ENCODE data around the gene FCN1.

Gene FCN1

DNA sequence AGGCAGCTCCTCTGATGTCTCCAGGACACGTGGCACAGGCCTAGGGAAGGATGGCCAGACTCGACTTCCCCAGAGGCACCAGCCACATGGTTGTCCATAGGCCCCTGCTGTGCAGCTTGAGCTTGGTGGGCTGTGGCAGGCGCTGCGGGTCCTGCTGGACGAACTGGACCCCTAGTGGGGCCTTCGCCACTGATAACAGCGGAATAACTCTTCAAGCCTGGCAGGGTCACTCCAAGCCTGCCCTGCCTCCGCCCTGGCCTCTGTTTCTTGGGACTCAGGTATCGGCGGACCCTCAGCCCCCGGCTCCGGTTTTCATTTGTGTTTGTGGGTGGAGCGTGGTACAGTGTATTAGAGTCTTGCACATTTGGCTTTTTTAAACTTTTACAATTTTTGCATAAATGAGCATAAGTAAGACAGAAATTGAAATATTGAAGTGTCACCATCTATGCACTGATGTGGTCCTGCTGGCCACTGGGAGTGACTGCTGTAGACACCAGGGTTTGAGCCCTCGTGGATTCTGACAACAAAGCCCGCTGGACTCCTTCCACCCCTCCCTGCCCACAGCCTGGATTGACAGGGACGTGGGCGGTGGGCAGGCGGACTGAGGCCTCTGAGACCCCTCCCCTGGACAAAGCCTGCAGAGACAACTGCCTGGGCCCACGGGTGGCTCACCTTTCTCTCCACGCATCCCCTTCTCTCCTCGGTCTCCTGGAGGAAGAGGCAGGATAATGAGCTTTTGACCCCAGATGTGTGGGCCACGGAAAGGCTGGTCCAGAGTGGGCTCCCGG is 3.8 kb downstream of the FCN1 start:
- no peak for DNase-seq (ENCODE audit: low spot score)

DNA sequence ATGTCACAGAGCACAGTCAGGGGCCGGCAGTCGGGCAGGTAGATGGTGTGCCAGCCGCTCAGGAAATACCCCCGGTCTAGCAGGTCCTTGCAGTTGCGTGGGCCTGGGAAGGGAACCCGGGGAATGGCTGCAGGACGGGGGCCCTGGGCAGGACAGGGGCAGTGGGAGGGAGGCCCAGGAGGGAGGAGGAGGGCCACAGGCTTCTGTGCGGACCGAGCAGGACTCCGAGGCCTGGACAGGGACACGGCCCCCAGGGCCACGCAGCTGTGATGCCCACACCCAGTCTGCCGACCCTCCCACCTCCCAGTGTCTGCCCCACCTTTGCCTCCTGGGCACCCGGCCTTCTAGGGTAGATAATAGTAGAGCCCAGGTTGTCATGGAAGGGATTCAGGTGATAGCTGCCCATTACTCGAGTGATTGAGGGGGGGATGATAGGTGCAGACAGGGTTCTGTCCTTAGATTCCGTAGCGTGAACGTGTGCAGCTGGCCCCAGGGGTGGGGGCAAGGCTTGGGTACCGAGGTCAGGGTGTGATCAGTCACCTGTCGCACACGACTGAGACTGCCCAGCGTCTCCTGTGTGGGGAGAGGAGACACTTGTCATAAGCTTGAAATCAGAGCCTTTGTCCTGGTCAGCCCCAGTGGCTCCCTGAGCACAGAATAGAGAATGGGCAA is 4.5 kb downstream of the FCN1 start:
- no peak for DNase-seq (ENCODE audit: low spot score)

DNA sequence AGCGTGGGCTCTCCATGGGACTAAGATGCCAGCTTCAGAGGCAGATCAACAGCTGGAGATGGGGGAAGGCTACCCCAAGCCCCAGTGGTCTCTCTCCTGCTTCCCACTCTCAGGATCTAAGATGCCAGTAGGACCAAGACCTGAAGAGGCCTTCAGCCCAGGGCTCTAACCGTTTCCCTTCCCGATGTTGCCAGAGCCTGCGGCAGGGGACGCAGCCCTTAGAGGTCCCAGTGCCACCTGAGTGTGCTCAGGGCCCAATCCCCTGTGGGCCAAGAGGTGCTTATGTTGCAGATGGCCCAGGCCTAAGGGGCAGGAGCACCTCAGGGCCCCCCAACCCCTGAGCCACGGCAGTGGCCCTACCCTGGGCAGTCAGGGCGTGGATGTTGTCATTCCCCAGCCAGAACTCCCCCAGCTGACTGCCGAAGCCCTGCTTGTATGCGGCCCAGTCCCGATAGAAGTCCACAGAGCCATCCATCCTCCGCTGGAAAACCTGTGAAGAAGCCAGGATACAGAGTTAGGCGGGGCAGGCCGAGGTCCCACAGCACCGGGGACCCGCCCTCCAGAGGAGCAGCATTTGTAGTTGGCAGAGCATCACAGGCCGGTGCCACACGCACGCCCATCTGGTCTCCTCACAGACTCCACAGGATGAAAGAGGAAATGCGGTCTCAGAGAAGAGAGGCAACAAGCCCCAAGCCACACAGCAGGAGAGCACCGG is 5.4 kb downstream of the FCN1 start:
- no peak for DNase-seq (ENCODE audit: low spot score)

DNA sequence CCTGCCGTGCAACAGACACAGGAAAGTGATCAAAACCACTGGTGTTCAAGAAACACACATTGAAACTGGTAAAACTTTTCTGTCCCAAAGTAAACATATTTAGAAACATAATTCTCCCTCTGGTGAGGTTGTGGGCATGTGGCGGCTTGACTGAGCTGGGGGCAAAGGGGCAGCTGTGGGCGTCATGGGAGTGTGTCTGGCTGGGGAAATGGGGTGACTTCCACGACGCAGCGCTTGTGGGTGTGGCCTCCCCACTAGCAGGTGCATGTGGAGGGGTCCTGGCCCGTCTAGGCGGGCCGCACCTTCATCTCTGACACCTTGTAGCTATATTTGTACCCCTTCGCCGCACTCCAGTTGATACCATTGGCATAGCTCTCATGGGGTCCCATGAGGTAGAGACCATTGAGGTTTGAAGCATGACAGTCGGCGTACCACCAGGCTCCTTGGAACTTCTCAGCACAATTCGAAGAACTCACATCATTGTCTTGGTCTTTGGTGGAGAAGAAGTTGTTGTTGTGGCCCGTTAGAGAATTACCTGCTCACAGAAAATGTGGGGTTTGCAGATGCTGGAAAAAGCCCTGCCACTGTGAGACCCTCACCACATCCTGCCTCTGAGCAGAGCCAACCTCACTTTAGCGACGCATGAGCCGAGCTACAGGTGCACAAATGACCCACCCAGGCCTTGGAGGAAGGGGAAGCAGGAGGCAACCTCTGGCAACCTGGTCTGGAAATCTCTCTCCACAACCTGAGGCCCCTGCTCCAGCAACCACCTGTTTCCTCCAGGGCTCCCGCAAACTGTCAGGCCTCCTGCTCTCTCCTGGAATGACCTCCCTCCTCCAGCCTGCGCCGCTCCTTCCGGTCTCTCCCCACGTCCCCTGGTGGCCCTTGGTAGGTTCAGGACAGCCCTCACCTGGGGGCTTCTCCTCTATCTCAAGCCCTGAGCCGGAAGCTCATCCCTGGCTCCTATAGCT is 7.9 kb downstream of the FCN1 start:
- DNase-seq (ENCODE audit: low spot score) = no peak

DNA sequence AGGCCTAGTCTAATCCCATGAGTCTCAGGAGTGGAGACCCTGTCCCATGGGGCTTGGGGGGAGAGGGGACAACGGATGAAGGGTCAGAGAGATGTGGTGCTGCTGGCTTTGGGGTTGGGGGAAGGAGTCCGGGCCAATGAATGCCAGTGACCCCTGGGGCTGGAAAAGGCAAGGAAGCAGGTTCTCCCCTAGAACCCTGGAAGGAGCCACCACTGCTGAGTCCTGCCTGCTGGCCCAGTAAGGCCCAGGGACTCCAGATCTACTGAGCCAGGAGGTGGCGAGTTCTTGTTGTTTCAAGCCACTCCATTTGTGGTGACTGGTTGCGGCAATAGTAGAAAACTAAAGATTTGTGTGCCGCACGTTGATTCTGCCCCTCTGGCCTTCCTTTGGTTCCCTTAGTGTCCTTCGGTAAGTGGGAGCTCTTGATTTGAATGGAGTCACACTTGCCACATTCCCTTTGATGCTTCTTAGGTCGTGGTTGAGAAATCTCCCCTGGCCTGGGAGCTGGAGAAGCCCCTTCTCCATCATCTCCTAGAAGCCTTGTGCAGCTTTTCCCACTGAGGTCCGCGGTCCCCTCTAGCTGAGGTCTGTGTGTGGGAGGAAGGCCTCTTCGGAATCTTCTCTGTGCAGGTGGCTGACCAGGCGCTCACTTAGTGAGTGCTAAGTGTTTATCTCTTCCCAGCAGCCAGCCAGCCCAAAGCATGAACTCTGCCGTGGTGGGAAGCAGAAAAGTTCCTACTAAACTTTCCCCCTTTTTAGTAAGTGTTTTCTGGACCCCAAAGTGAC is 9.0 kb downstream of the FCN1 start:
- DNase-seq (ENCODE audit: low spot score) = no peak

DNA sequence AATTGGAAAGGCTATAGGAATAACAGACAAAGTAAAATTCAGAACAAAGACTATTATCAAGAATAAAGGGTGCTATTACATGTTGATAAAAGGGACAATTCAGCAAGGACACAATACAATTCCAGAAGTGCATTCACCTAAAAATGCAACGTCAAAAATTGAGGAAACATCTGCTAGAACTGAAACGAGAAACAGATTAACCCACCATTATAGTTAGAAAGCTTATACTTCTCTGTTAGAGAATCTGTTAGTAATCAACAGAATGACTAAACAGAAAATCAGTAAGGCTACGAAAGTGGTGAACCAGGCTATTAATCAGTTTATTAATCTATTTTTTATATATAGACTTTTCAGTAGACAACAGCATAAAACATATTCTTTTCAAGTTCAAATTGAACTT is 14.8 kb downstream of the FCN1 start:
- DNase-seq (ENCODE audit: low spot score) = no peak

DNA sequence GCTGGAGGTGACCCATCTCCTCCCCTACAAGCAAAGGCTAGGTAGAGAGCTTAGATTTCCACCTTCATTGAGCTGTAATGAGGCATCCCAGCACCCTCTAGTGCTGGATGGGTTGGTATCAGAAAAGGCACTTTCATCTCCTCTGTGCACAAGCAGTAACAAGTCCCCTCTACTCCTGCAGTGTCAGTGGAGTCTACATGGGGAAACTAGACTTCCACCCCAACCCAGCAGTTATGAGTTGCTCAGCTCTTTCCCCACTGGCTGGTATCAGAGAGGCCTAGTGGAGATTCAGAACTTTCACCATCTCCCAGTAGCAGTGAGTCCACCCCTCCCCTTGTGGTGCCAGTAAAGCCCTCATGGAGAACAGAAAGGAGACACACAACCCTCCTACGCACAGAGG is 17.9 kb downstream of the FCN1 start:
- no peak for DNase-seq (ENCODE audit: low spot score)

DNA sequence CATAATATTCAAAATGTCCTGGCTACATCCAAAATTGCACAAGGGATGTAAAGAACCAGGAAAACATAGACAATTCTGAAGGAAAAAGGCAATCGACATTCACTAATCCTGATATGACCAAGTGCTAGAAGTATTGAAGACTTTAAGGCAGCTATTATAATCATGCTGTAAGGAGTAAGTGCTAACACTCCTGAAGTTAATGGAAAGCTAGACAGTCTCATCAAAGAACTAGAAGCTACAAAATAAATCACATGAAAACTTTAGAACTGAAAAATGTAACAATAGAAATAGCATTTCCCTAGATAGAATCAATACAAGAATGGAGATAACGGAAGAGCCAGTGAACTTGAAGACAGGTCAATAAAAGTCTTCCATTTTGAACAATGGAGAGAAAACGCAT is 18.5 kb downstream of the FCN1 start:
- no peak for DNase-seq (ENCODE audit: low spot score)

DNA sequence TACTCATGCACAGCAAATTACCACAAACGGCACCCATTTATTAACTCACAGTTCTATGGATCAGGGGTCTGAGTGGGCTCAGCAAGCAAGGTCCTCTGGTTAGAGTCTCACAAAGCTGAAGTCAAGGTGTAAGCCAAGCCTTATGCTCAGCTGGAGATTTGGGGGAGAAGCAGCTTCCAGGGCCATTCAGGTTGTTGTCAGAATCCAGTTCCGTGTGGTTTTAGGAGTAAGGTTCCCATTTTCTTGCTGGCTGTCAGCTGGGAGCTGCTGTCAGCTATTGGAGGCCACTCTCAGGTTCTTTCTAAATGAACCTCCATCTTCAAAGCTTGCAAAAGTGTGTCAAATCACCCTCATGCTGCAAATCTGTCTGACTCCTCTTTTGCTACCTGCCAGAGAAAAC is 19.4 kb downstream of the FCN1 start:
- no peak for DNase-seq (ENCODE audit: low spot score)

DNA sequence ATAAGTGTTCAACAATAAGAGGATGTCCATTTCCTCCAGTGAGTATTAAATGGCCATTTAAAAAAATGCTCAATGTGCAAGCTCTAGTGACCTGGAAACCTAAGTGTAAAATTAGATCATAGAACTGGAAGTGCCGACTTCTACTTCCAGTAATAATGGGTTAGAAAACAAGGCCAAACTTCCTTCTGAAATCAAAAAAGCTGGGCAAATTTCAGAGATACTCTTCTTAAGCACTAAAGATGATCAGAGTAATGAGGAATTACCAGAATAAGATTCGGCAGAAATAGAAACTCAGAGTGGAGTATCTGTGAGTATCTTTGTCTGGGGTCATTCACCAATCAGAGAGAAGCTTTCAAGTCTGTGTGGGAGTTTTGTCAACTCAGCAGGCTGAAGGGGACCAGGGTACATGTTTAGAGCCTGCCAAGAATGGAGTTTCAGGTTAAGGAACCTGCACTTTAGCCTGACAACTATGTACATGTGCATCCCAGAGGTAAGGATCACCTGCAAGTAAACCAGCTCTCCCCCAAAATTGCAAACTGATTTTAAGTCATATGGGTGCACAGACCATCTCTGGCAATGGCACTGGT is 20.0 kb downstream of the FCN1 start:
- no peak for DNase-seq (ENCODE audit: low spot score)

DNA sequence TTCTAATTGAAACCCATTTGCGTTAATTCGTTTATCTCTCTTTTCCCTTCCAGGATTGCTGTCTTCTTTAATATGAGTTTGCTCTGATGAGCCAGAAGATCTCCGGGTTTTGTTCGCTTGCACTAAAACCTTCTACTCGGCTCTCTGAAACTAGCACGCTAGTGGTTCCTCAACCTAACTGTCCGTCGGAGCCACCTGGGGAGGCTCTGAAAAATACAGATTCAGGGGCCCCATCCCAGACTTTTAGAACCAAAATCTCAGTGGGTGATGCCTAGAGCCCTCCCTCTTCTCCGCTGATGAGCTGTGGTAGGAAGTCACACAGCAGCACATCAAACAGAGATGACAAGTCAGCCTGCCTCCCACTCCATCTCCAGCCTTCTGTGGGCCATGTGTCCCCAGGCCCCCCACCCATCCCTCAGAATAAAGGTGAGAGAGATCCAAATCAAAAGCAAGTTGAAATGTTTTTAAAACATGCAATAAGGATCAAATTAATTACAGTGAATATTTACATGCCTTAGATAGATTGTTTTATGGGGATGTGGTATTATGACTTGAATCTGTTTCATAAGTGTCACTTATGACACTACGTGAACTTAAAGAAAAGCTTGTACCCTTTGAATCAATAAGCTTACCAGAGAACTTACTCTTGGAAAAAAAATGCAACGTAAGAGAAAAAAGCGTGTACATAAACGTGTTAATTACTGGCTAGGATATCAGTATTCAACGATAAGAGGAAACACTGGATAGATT is 20.7 kb downstream of the FCN1 start:
- no peak for DNase-seq (ENCODE audit: low spot score)

DNA sequence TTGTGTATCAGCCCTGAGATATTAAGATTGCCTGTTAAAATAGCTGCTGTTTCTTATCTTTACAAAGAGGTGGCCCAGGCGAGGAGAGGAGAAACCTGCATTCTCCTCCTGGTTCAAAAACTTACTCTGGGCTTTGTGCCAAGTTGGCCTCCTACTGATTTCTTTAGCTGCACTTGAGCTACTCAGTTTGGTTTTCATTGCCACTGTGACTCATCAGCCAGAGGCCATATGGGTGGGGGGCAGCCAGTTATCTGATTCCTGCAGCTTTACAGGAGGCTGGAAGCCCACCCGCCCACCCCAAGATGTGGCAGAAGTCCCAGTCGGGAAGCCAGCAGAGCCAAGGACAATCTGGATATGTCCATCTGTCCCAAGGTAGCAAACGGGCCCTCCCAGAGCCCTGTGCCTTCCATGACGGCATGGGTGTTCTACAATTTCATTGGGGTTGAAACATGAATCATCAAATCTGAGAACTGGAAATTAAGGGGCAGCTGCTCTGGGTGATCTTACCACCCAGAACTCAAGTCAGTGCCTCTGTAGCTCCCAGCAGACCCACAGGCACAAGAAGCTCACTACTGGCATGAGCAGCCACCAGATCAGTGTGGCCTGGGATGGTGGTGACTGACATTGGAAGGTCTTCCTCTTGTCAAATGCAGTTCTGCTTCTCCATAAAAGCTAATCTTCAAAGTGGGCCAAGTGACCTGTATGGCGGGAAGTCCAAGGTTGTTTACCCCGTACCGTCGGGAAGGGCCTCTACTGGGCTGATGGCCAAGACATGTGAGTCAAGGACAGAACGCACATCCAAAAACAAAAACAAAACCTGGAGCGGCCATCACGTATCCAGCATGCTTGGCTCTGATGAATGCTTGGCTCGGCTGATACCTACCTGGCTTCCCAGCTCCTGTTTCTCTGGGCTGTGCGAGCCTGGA is 21.5 kb downstream of the FCN1 start:
- peak; percentile 37 for DNase-seq (ENCODE audit: low spot score)

DNA sequence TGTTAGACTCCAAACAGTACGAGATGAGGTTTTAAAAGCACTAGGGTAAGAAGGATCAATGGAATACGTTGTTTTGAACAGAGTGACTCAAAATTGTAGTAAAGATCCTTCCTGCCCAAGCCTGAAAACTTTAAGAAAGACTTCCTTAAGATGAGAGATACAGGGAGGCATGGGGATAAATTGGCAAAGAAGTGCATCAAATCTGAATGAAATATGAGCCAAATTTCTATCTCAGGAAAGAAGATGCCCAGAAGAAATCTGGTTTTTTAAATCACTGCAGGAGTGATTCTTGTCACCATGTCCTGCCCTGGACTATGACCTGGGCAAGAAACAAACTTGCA is 22.2 kb downstream of the FCN1 start:
- DNase-seq (ENCODE audit: low spot score) = no peak

DNA sequence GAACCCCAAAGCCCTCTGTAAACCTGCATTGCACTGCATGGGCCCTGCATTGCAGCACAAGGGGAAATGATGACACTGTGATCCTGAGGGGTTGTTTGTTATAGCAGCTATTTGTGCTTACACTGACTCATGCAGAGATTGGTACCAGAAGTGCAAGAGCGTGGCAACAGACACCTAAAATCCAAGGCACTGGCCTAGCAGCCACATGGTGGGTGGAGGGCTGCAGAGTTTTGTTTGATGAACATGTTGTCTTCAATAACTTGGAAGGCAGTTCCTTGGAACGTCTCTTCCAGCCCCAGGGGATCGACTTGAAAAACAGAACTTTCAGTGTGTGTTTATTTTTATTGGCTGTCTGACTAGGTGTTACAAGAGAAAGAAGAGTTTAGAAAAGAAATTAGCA is 22.6 kb downstream of the FCN1 start:
- DNase-seq (ENCODE audit: low spot score) = no peak

DNA sequence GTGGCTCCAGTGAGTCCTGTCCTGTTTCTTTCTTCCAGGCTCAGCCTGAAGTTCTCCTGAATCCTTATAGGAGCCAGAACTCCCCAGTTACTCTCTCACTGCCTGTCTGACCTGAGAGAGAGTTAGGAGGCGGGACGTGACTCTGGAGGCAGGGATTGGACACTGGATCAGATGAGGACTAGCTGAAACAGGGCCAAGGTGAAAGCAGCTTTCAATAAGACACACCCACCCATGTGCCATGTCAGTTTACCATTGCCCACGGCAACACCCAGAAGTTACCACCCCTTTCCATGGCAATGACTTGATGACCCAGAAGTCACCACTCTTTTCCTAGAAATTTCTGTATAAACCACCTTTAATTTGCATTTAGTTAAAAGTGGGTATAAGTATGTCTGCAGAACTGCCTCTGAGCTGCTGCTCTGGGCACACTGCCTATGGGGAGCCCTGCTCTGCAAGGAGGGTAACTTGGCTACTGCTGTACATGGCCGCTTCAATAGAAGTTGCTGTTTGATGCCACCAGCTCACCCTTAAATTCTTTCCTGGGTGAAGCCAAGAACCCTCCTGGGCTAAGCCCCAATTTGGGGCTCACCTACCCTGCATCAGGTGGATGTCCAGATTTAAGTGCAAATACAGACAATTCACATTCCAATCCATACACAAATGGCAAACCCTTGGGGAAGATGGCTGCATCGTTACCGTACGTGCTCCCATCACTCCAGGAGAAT is 23.4 kb downstream of the FCN1 start:
- no peak for DNase-seq (ENCODE audit: low spot score)

DNA sequence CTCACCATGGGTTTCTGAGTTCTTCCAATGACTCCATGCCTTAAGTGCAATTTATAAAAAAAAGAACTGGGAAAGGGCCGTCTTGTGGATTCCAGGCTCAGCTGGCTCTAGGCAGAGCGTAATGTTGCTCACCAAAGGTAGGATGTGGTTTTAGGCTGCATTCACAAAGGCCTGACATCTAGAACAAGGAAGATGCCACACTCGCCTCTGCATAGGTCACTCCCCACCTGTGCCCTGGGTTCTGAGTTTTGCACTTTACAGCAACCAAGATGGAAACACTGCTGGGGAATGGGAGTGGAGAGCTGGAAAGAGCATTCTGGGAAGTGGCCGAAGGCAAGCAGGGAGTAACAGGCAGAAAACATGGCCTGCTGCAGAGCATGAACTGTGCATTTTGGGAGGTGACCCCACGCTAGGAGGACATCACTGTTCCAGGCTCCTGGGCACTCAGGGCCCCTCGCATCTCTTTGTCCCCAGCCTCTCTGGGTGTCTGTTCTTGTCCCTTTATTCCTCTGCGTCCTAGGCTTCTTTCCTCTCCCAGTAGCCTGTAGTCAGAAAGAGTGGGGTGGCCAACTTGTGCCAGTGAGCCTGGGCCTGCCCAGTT is 24.8 kb downstream of the FCN1 start:
- DNase-seq (ENCODE audit: low spot score) = no peak

DNA sequence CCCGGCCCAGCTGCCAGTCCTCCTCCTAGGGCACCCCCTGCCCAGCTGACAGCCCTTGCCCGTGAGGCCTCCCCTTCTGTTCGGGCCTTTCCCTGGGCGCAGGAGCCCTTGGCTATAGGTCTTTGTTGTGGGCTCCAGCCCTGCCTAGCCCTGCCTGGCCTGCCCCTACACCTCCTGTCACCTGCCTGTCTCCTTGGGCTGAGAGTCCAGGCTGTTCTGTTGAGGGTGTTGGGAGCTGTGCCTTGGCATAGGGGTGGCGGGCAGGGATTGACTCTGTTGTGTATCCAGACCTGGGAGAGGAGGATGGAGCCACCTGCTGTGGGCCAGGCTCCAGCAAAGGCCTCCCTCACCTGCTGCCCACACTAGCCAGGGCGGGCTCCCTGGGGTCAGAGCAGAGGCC is 25.5 kb downstream of the FCN1 start:
- DNase-seq (ENCODE audit: low spot score) = no peak

DNA sequence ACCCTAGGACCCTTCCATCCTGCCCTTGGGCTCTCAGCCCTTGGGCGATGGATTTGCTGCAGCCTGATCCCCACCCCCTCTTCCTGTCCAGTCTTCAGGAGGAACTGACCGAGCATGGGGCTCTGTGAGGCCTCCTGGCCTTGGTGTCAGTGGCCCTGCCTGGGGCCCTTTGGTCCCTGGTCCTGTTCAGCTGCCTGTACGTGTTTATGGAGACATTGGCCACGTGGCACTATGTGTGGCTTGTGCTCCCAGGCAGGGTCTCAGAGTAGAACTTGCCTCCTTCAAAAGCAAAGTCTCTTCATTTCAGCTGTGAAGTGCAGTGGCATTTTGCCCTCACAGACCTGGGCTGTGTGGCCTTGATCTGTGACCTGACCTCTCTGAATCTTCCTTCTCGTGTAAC is 26.0 kb downstream of the FCN1 start:
- no peak for DNase-seq (ENCODE audit: low spot score)

All from putamen (tissue), 1 donor.